Panc1 (cell line): Measurements from ENCODE around the gene ZNF462. TPM values are rescaled to one million over a fixed set of nuclear protein-coding genes. Genes with fewer than 3 reads are reported as not detected.

Source experiments
- ATAC-seq: fragments of 200-7000 bp; cut with Tn5 transposase; 2 replicates; pipeline ENCODE4 v1.9.1; 2020; ENCODE audit warnings: mild to moderate bottlenecking, moderate library complexity
- BruUV-seq: library from RNA; stranded (reverse); fragments of 400-500 nt; replicated peaks from 2 replicates; lab custom pipeline; 2021; lab: Mats Ljungman, UMichigan
- CTCF ChIA-PET: fragments of 300-600 bp; sonication (Branson Sonifier 250); formaldehyde crosslinking; loops from one replicate; lab custom pipeline; 2022; ENCODE audit warnings: antibody characterized with exemption; lab: Charles Lee
- POLR2A ChIA-PET: fragments of 300-600 bp; sonication (Branson Sonifier 250); formaldehyde crosslinking; loops from one replicate; lab custom pipeline; 2022; ENCODE audit warnings: antibody characterized with exemption; lab: Charles Lee
- DNase-seq: peaks from one replicate; pipeline ENCODE4 v3.0.0-alpha.2; 2010; ENCODE audit warnings: low read depth, low spot score
- H3K27ac ChIP-seq: 2 replicates; pipeline ENCODE4 v1.5.1; 2011; ENCODE audit warnings: mild to moderate bottlenecking, low read length, inconsistent platforms
- H3K27me3 ChIP-seq: fragments of 200-500 bp; sonication (Bioruptor generic); 2 replicates; pipeline ENCODE4 v1.6.0; 2014; ENCODE audit warnings: low read length, inconsistent platforms; ENCODE audit not compliant: control insufficient read depth, insufficient read depth
- H3K36me3 ChIP-seq: fragments of 200-500 bp; sonication (Bioruptor generic); 2 replicates; pipeline ENCODE4 v1.5.1; 2014; ENCODE audit warnings: inconsistent platforms, mild to moderate bottlenecking, low read length, moderate library complexity; ENCODE audit not compliant: control insufficient read depth, insufficient read depth
- H3K4me1 ChIP-seq: 2 replicates; pipeline ENCODE4 v1.5.1; 2011; ENCODE audit warnings: inconsistent platforms, mild to moderate bottlenecking, low read length, moderate library complexity; ENCODE audit not compliant: control insufficient read depth, insufficient read depth
- H3K4me3 ChIP-seq, 2 experiments: 2 replicates each; pipeline ENCODE4 v1.5.1; 2011 to 2012; ENCODE audit warnings: low read depth in 2 of 2, low read length in 2 of 2, mild to moderate bottlenecking in 2 of 2, inconsistent platforms in 1 of 2, moderate library complexity in 1 of 2
- H3K9me3 ChIP-seq: fragments of 200-500 bp; sonication (Bioruptor generic); 2 replicates; pipeline ENCODE4 v1.5.1; 2014; ENCODE audit warnings: low read depth, mild to moderate bottlenecking, inconsistent platforms, low read length, moderate library complexity; ENCODE audit not compliant: control insufficient read depth, insufficient read depth
- POLR2AphosphoS5 ChIP-seq: IDR thresholded peaks from 2 replicates; pipeline ENCODE4 v1.6.1; 2012; ENCODE audit warnings: mild to moderate bottlenecking, low read depth, low read length, moderate library complexity
- SIN3A ChIP-seq: IDR thresholded peaks from 2 replicates; pipeline ENCODE4 v1.6.1; 2012; ENCODE audit warnings: low read depth, mild to moderate bottlenecking, low read length, moderate library complexity, borderline replicate concordance; ENCODE audit not compliant: insufficient read depth
- TCF7L2 ChIP-seq: IDR thresholded peaks from 2 replicates; pipeline ENCODE4 v1.6.1; 2011; ENCODE audit warnings: mild to moderate bottlenecking, low read depth, low read length, inconsistent platforms
- in situ Hi-C: cut with HindIII; loops from 2 replicates; pipeline ENCODE4 v1.10.0; 2016; ENCODE audit warnings: low sequenced_read_pairs, low pct_unique_long_range_greater_than_20kb
- intact Hi-C: fragments of 100-400 bp; cut with micrococcal nuclease; formaldehyde crosslinking; loops from one replicate; pipeline ENCODE4 v1.10.0; 2022; ENCODE audit not compliant: unreplicated experiment
- total RNA-seq: library from RNA; stranded (reverse); gene quantifications from one replicate; pipeline ENCODE4 v1.2.1, GENCODE V29; 2021; ENCODE audit not compliant: unreplicated experiment
- TF ChIP-seq, protein P1 (sequence below): fragments of 450-650 bp; IDR thresholded peaks from 2 replicates; pipeline ENCODE4 v1.5.1; 2017; ENCODE audit warnings: mild to moderate bottlenecking
- TF ChIP-seq, protein P2 (sequence below), 2 experiments: IDR thresholded peaks; 2 replicates each; pipeline ENCODE4 v1.6.1; 2011 to 2012; ENCODE audit warnings: low read depth in 2 of 2, control low read depth in 1 of 2, low read length in 1 of 2, mild to moderate bottlenecking in 1 of 2, moderate library complexity in 1 of 2; ENCODE audit not compliant: insufficient read depth in 1 of 2

The ZNF462 gene
- total RNA-seq, 1 experiment from 2014 or later, result 34.8 TPM

- Histone ChIP-seq H3K4me1 (no peaks in the 10 kb centered on the region), H3K4me3 (no peak overlapping the region), H3K27me3 (no peaks in the 10 kb centered on the region), H3K36me3 (peaks cover 2% of the 10 kb centered on the region; the same call in 1 of the 2 replicates), H3K9me3 (no peaks in the 10 kb centered on the region), H3K27ac (no peak overlapping the region)
- BruUV-seq, result no TSS peak
- intact Hi-C loops (no loop called here), in situ Hi-C loops (no loop called here)
- no peak for DNase-seq
- TF ChIP-seq POLR2AphosphoS5, result no peak
- TF ChIP-seq, protein P1, sequence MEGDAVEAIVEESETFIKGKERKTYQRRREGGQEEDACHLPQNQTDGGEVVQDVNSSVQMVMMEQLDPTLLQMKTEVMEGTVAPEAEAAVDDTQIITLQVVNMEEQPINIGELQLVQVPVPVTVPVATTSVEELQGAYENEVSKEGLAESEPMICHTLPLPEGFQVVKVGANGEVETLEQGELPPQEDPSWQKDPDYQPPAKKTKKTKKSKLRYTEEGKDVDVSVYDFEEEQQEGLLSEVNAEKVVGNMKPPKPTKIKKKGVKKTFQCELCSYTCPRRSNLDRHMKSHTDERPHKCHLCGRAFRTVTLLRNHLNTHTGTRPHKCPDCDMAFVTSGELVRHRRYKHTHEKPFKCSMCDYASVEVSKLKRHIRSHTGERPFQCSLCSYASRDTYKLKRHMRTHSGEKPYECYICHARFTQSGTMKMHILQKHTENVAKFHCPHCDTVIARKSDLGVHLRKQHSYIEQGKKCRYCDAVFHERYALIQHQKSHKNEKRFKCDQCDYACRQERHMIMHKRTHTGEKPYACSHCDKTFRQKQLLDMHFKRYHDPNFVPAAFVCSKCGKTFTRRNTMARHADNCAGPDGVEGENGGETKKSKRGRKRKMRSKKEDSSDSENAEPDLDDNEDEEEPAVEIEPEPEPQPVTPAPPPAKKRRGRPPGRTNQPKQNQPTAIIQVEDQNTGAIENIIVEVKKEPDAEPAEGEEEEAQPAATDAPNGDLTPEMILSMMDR, result no peak
- no peak for TF ChIP-seq SIN3A
- TF ChIP-seq, protein P2, sequence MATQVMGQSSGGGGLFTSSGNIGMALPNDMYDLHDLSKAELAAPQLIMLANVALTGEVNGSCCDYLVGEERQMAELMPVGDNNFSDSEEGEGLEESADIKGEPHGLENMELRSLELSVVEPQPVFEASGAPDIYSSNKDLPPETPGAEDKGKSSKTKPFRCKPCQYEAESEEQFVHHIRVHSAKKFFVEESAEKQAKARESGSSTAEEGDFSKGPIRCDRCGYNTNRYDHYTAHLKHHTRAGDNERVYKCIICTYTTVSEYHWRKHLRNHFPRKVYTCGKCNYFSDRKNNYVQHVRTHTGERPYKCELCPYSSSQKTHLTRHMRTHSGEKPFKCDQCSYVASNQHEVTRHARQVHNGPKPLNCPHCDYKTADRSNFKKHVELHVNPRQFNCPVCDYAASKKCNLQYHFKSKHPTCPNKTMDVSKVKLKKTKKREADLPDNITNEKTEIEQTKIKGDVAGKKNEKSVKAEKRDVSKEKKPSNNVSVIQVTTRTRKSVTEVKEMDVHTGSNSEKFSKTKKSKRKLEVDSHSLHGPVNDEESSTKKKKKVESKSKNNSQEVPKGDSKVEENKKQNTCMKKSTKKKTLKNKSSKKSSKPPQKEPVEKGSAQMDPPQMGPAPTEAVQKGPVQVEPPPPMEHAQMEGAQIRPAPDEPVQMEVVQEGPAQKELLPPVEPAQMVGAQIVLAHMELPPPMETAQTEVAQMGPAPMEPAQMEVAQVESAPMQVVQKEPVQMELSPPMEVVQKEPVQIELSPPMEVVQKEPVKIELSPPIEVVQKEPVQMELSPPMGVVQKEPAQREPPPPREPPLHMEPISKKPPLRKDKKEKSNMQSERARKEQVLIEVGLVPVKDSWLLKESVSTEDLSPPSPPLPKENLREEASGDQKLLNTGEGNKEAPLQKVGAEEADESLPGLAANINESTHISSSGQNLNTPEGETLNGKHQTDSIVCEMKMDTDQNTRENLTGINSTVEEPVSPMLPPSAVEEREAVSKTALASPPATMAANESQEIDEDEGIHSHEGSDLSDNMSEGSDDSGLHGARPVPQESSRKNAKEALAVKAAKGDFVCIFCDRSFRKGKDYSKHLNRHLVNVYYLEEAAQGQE (IDR thresholded peaks at IDR 0.05; ENCODE audit: insufficient read depth in 1 of 2, low read depth in 2 of 2, low read length in 1 of 2), result no peak
- no peak for TF ChIP-seq TCF7L2
- POLR2A ChIA-PET, result no interaction called here
- ATAC-seq, result no peak
- CTCF ChIA-PET, result no interaction called here
Observed at GRCh38 chr9:106931466-106931865, 68.5 kb downstream of the ZNF462 start.

GRCh38 chr9:106932178-106932577 lies 69.2 kb downstream of the ZNF462 start:
- in situ Hi-C loops, result no loop called here

More at GRCh38 chr9:106932178-106932577, 69.2 kb downstream of the ZNF462 start:
- Histone ChIP-seq H3K4me3 (no peak overlapping the region), H3K9me3 (no peaks in the 10 kb centered on the region), H3K4me1 (no peaks in the 10 kb centered on the region), H3K27me3 (no peaks in the 10 kb centered on the region), H3K36me3 (peaks cover 2% of the 10 kb centered on the region; the same call in 1 of the 2 replicates), H3K27ac (no peak overlapping the region)
- CTCF ChIA-PET, result no interaction called here
- POLR2A ChIA-PET, result no interaction called here
- intact Hi-C loops, result no loop called here
- TF ChIP-seq POLR2AphosphoS5 (no peak), SIN3A (no peak), TCF7L2 (no peak)
- TF ChIP-seq, protein P1, result no peak
- TF ChIP-seq, protein P2 (IDR thresholded peaks at IDR 0.05; ENCODE audit: insufficient read depth in 1 of 2, low read depth in 2 of 2, low read length in 1 of 2), result no peak
- no TSS peak for BruUV-seq
- ATAC-seq (no peak), DNase-seq (no peak)
